GM18517 (cell line): ENCODE data around the gene SDK2.

Source experiments
- ATAC-seq: cut with Tn5 transposase; IDR thresholded peaks from one replicate; pipeline ENCODE4 v1.9.1; 2021; ENCODE audit warnings: mild to moderate bottlenecking, moderate library complexity; ENCODE audit not compliant: unreplicated experiment

SDK2 gene

GRCh38 chr17:73288534-73289302, 355.5 kb downstream of the SDK2 start:
- no peak for ATAC-seq

GRCh38 chr17:73286863-73287296, 357.4 kb downstream of the SDK2 start:
- no peak for ATAC-seq

- ATAC-seq = no peak
Measured at GRCh38 chr17:73285916-73286862, 358.1 kb downstream of the SDK2 start.

GRCh38 chr17:73285603-73285908, 358.7 kb downstream of the SDK2 start:
- no peak for ATAC-seq

GRCh38 chr17:73284906-73285602, 359.2 kb downstream of the SDK2 start:
- no peak for ATAC-seq
